ENCODE results near the gene OMG. TPM values are rescaled to one million over a fixed set of nuclear protein-coding genes. Genes with fewer than 3 reads are reported as not detected.
"Not testable (repeated sequence)": the region's sequence is repeated elsewhere in the genome, so short reads cannot be mapped to it uniquely, and the experiment has no call there.

OMG gene
- total RNA-seq = under 1 TPM in 1 of 4 donors, not detected in 3; 0.76 TPM

DNA sequence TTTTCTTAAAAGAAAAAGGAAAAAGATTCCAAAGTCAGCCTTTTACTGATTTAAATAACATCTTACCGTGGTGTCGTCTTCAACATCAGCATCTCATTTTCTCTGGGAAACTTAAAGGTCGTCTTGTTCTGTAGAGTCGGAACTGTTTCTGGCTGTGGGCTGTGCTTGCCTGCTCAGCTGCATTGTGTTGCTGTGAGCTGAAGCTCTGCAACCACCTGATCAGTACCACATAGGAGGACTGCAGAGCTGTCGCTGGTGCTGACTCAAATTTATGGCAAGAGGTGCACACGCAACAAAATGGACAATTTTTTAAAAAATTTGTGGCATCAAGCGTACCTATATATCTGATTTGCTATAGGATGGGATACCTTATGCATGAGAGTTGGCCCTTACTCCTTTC lies at the start of gene OMG:
OMG (minus strand) TSS at position 150 of the 400 bp plus-strand sequence. CDS start 908 bp downstream, outside the sequence.
- WGBS, 2 donors = 84 to 91% methylated on average over 6 to 7 of the region's 7 CpGs
- TF ChIP-seq POLR2A (IDR thresholded peaks at IDR 0.05) (no peak), CTCF (IDR thresholded peaks at IDR 0.05) (no peak)

GRCh38 chr17:31345191-31345747 lies 48.2 kb upstream of the OMG start:
- DNase-seq; H3K27ac ChIP-seq; H3K9me3 ChIP-seq; intact Hi-C loops (cut with DNase I); H3K4me3 ChIP-seq; H3K27me3 ChIP-seq; H3K4me1 ChIP-seq: not testable (repeated sequence)
- WGBS, 2 donors = 79 to 98% methylated on average over 5 to 7 of the region's 34 CpGs
- peaks cover 0 to 60% (median 0%) of the 10 kb centered on the region in 3 donors for H3K36me3 ChIP-seq

More for the DNA sequence above, at the start of gene OMG:
- Histone ChIP-seq H3K27me3 (no peaks in the 10 kb centered on the region), H3K27ac (no peak within 1 kb of the TSS), H3K36me3 (peaks cover 0 to under 1% (median 0%) of the 10 kb centered on the region in 3 donors), H3K9me3 (no peaks in the 10 kb centered on the region), H3K4me1 (no peaks in the 10 kb centered on the region), H3K4me3 (no peak within 1 kb of the TSS)
- intact Hi-C loops (cut with DNase I) = no loop called here
- DNase-seq = no peak

- no peak for DNase-seq
- H3K4me3 ChIP-seq = no peak overlapping the region
- no peaks in the 10 kb centered on the region for H3K4me1 ChIP-seq
- WGBS, 2 donors = 53 to 57% methylated on average over 6 of the region's 6 CpGs
- intact Hi-C loops (cut with DNase I) = no loop called here
- H3K27me3 ChIP-seq = no peaks in the 10 kb centered on the region
- H3K36me3 ChIP-seq = peaks cover 0 to 81% (median 15%) of the 10 kb centered on the region in 3 donors
- H3K27ac ChIP-seq = no peak overlapping the region
- TF ChIP-seq POLR2A (IDR thresholded peaks at IDR 0.05) (no peak), CTCF (IDR thresholded peaks at IDR 0.05) (no peak)
- H3K9me3 ChIP-seq = no peaks in the 10 kb centered on the region
These were observed 43.0 kb upstream of the OMG start for GRCh38 chr17:31339906-31340661.

DNA sequence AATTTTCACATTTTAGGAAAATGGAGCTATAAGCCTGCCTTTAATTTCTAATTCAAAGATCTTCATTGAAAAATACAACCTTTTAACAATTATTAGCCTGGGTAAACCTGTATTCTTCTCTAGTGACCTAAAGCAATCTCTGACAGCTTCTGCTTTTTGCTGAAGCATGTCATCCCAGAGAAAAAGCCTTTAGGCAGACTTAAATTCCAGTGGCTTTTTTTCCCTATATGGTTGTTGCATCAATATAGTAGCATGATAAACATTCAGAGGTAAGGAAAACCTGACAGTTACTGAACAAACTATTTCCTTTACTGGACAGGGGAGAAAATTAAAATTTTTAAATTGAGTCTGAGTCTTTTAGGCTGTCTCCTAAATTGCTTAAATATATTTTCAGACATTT lies 32.2 kb upstream of the OMG start:
- no peaks in the 10 kb centered on the region for H3K27me3 ChIP-seq
- intact Hi-C loops (cut with DNase I) = no loop called here
- peaks cover 0 to 40% (median 0%) of the 10 kb centered on the region in 3 donors for H3K36me3 ChIP-seq
- TF ChIP-seq POLR2A (IDR thresholded peaks at IDR 0.05) (no peak), CTCF (IDR thresholded peaks at IDR 0.05) (no peak)
- no peak for DNase-seq
- no peaks in the 10 kb centered on the region for H3K4me1 ChIP-seq
- H3K9me3 ChIP-seq = no peaks in the 10 kb centered on the region
- H3K27ac ChIP-seq = no peak overlapping the region
- H3K4me3 ChIP-seq = no peak overlapping the region

DNA sequence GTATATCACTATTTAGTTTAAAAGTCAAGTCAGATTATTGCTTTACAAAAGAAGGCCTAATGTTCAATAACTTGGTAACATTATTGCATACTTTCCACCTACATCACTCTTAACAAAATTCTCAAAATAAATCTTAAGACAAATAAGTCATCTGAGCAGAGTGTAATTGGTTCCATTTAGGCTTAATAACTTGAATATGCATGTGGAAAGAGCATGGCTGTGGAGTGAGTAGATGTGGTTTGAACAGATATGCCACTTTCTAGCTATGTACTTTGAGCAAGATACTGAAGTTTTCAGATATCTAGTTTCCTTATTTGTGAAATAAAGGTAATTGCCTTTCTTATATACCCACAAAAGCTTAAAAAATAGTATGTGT lies 31.1 kb upstream of the OMG start:
- peaks cover 0 to 37% (median 0%) of the 10 kb centered on the region in 3 donors for H3K36me3 ChIP-seq
- DNase-seq = no peak
- intact Hi-C loops (cut with DNase I) = no loop called here

More for the DNA sequence above, 31.1 kb upstream of the OMG start:
- Histone ChIP-seq H3K9me3 (no peaks in the 10 kb centered on the region), H3K27me3 (no peaks in the 10 kb centered on the region), H3K27ac (no peak overlapping the region), H3K4me1 (no peaks in the 10 kb centered on the region), H3K4me3 (no peak overlapping the region)
- TF ChIP-seq POLR2A (IDR thresholded peaks at IDR 0.05) (no peak), CTCF (IDR thresholded peaks at IDR 0.05) (no peak)

Measured in esophagus squamous epithelium (tissue), 5 donors.